ENCODE measurements around the gene CNOT9. TPM values are rescaled to one million over a fixed set of nuclear protein-coding genes. Genes with fewer than 3 reads are reported as not detected.

CNOT9 gene, protein sequence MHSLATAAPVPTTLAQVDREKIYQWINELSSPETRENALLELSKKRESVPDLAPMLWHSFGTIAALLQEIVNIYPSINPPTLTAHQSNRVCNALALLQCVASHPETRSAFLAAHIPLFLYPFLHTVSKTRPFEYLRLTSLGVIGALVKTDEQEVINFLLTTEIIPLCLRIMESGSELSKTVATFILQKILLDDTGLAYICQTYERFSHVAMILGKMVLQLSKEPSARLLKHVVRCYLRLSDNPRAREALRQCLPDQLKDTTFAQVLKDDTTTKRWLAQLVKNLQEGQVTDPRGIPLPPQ
- 38.1 and 69.2 TPM in 2 replicates for total RNA-seq

DNA sequence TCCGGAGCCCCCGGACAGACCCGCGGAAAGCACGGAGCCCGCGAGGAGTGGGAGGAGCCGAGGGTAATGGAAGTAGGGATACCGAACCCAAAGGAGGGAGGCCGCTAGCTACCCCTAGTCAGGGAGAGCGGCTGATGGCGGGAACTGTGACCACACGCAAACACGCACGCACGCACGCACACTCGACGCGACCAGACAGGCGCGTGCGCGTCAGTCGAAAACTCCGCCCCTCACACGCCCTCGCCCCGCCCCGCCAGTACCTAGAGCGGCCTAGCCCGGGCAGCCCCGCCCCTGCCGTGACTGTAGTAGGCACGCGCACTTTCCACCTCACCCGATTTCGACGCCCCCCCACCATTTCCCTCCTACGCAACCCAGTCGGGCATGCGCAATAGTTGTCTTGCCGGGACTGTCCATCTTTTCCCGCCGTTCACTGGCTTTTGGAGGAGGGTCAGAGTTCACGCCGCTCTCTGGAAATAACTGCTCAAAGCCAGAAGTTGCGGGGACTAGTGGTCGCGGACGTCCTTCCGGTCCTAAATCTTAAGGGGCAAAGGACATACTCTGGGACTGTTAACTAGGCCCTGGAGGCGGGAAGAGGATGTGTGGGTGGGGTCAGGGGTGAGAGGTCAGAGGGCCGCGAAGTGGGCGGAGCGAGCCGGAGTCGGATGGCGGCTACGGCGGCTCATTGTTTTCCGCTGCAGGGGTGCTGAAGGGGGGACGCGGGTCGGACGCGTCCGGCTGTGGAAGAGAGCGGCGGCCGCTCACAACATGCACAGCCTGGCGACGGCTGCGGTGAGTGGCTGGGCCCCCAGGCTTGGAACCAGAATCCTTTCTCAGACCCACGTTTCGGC, at the start of gene CNOT9, which contains the start of gene USP37:
CNOT9 (plus strand) TSS at position 650 of the 848 bp plus-strand sequence; CDS start at position 766, 116 bp downstream.
USP37 (minus strand) TSS at position 162 of the 848 bp plus-strand sequence. CDS start 9,698 bp downstream, outside the sequence.

DNA sequence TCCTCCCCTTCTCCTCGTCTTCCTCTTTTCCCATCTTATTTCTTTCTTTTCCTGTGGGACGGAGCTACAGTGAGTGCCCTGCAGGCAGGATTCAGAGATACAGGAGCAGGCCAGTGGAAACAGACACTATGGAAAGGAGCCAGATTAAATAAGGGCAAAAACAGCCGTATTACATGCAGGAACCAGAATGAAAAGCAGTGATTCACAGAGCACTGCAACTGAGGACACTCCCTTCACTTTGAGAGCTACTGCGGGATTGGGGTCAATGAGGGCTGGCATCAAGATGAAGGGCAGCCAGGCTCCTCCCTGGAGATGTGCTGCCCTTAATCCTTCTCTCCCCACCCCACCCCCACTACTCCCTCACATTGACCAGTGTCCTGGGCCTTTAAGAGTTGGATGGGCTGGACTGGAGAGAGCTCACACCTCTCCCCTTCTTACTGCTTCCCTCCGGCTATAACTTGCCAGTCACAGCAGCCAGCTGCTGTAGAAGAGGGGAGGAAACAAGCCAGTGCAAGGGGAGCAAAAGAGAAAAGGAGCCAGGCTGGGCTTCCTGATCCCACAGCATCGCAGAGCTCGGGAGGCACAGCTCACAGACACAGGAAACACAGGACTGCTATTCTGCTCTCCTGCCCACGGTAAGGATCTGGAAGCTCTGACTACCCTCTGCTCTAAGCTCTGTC, 38.9 kb downstream of the CNOT9 start, which contains the start of gene PLCD4:
PLCD4 (plus strand) TSS at position 464 of the 680 bp plus-strand sequence. CDS start 7,841 bp downstream, outside the sequence.

Other genes with a start within 250 kb of the CNOT9 start
- not detected in 2 replicates for gene CATIP, start 212.0 kb upstream of the CNOT9 start, total RNA-seq
- 0.11 and 0.25 TPM in 2 replicates for gene SLC11A1, start 186.6 kb upstream of the CNOT9 start, total RNA-seq
- 36.7 and 46.0 TPM in 2 replicates for gene CTDSP1, start 169.0 kb upstream of the CNOT9 start, total RNA-seq
- gene VIL1, start 149.7 kb upstream of the CNOT9 start, total RNA-seq = 0.12 TPM in 1 of 2 replicates, not detected in the other
- gene USP37, start 488 bp upstream of the CNOT9 start, total RNA-seq = 10.1 and 11.6 TPM in 2 replicates
- 2.1 and 2.6 TPM in 2 replicates for gene PLCD4, start 39.1 kb downstream of the CNOT9 start, total RNA-seq
- gene ZNF142, start 90.8 kb downstream of the CNOT9 start, total RNA-seq = 8.5 and 9.7 TPM in 2 replicates
- gene BCS1L, start 90.8 kb downstream of the CNOT9 start, total RNA-seq = 36.5 and 49.9 TPM in 2 replicates
- 22.5 and 31.2 TPM in 2 replicates for gene RNF25, start 103.2 kb downstream of the CNOT9 start, total RNA-seq
- 24.9 and 37.0 TPM in 2 replicates for gene STK36, start 103.2 kb downstream of the CNOT9 start, total RNA-seq
- gene TTLL4, start 142.0 kb downstream of the CNOT9 start, total RNA-seq = 7.1 and 9.0 TPM in 2 replicates
- 12.7 and 25.1 TPM in 2 replicates for gene CYP27A1, start 213.3 kb downstream of the CNOT9 start, total RNA-seq